GM21737 (cell line): ENCODE measurements around the gene DDX59.

Experiments
- ATAC-seq: cut with Tn5 transposase; IDR thresholded peaks from one replicate; pipeline ENCODE4 v1.9.1; 2021; ENCODE audit warnings: mild to moderate bottlenecking, moderate library complexity; ENCODE audit not compliant: unreplicated experiment

Gene DDX59

GRCh38 chr1:200669314-200670241 is at the start of gene DDX59:
DDX59 (minus strand) TSS chr1:200669907; CDS start chr1:200666740, 3,167 bp downstream.
- peak; percentile 84 for ATAC-seq

- no peak for ATAC-seq
Measured at GRCh38 chr1:200714504-200715187, 44.9 kb upstream of the DDX59 start.

DNA sequence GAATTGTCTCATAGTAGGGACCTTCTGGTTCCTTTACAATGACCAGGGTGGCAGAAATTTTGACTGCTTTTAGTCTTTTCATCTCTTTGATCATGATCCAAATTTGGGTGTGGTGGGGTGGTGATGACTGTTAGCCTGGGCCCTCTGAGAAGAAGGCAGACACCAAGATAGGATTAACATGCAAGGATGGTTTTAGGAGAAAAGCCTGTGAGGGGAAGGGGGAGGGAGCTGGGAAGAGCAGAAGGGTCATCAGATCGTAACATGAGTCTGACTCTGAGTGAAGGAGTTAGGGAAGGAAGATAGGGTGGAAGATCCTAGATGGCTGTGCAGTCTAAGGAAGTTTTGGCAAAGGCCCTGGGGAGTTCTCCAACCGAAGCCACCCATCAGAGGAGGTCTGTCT is 40.5 kb upstream of the DDX59 start:
- ATAC-seq = no peak

DNA sequence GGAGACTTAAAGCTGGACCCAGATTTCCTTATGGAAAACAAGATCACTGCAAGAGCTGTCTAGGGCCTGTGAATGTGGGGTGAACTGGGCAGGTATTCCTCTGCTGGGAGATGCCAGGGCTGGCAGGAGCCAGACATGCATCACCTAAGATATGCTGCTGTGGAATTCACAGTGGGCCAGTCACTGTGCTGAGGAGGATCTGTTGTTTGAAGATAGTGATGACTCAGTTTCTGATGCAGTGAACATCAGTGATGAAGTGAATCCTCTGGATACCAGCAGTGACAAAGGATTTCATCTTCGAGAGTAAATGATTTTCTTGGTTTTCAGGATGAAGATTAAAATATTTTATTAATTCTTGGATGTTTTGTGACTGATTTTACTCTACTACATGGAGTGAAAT is 39.1 kb upstream of the DDX59 start:
- ATAC-seq = no peak

GRCh38 chr1:200708161-200708560 is 38.5 kb upstream of the DDX59 start:
- no peak for ATAC-seq

DNA sequence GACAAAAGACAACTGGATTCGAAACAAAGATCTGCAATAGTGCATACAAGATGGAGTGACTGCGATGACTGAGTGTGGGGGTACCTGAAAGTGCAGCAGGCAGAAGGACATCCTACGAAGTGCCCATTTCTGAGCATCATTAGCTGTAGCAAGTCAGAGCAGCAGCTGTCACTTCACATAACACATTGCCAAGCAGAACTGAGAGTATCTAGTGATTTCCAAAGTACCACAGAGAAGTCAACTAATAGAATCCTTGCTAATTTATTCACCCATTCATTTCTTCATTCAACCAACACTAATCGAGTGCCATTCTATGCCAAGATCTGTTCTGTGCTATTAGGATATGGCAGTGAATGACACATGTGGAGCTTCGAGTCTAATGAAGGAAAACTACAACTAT is 37.4 kb upstream of the DDX59 start:
- no peak for ATAC-seq

DNA sequence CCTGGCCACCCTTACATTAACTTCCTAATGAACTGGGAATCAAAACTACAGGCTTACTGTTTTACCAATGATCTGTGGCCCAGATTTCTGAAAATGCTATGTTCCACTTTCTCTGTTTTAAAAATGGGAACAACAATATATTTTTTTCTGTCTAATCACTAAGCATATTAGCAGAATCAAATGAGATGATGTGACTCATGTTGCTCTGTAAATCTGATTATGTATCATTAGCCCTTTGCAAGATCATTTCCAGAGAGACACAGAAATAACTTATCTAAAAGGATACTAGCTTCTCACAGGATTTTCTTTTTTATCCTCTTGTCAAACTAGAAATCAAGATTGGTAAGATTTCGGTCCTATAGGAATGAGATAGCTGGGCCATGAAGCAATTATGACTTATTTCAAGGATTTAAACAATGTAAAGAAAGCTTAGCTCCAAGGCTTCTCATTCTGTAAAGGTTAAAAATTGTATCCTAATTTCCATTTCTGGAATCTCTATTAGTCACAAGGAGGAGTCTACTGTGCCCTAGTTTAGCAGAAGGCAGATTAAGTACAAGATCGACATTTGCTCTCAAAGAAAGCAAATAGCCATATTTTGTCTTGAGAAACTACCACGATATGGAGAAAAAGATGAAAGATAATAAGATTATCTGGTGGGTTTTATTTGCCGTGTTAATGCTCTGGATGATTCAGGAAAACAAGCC is 36.6 kb upstream of the DDX59 start:
- ATAC-seq = no peak

DNA sequence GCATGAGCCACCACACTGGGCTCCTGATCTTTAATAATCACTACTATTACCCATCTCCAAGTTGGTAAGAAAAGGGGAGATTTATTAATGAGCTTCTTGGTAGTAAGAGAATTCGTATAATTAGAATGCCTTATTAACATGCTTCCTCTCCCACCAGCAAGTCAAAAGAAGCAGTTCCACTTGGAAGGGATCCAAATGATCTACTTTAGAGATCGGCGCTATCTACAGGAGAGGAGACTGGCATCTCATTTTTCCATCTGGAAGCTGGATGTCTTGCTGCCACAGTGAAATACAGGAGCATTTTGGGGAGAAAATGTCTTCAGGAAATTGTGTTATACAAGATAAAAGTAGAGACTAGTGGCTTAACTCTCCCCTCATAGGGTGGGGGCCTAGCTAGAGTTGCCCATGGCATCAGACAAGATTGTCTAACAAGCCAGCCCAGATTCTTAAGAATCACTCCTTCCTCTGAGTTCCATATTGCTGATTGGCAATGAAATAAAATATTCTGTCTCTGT is 35.3 kb upstream of the DDX59 start:
- no peak for ATAC-seq

- no peak for ATAC-seq
Measured at GRCh38 chr1:200699871-200700270, 30.2 kb upstream of the DDX59 start.

GRCh38 chr1:200694738-200695137 is 25.0 kb upstream of the DDX59 start:
- no peak for ATAC-seq

- ATAC-seq = no peak
Measured at GRCh38 chr1:200693327-200693726, 23.6 kb upstream of the DDX59 start.

DNA sequence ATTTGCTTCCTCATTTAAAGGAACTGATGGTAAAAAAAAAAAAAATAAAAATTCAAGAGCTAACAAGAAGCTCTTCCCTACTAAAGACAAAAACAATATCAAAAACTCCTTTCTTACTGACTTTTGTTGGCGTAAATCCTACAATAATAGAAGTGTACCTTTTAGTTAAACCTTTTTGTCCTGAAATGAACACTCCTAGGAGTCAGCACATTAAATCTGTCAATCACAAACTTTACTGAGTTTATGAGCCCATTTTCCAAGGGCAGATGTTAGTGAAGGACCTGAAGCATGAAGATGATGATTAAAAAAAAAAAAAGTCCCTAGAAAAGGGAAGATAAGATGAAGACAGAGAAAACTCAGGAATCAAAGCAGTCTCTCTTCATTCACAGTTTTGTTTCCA is 22.6 kb upstream of the DDX59 start:
- no peak for ATAC-seq

DNA sequence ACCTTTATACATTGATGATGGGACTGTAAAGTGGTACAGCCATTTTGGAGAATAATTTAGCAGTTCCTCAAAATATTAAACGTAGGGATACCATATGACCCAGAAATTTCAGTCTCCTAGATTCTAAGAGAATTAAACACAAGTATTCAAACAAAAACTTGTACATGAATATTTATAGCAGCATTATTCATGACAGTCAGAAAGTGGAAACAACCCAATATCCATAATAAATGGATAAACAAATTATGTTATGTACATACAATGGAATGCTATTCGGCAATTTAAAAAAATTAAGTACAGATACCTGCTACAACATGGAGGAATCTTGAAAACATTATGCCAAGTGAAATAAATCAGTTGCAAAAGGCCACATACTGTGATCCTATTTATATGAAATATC is 16.9 kb upstream of the DDX59 start:
- no peak for ATAC-seq

DNA sequence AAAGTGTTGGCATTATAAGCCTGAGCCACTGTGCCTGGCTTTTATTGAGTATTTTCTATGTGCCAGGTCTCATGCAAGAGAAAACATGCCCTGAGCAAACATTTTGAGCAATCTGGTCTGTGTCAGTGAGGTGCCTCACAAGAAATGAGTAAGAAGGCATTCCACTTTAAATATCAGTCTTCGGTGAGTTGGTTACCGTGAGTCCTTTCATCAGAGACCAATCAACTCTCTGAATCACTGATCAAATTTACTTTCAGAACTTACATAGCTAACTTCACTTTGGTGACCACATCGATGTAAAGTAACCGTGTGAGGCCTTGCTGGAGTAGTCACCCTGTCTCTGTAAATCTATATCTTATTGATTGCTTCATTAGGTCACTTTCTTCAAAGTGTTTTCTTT is 14.3 kb upstream of the DDX59 start:
- no peak for ATAC-seq

DNA sequence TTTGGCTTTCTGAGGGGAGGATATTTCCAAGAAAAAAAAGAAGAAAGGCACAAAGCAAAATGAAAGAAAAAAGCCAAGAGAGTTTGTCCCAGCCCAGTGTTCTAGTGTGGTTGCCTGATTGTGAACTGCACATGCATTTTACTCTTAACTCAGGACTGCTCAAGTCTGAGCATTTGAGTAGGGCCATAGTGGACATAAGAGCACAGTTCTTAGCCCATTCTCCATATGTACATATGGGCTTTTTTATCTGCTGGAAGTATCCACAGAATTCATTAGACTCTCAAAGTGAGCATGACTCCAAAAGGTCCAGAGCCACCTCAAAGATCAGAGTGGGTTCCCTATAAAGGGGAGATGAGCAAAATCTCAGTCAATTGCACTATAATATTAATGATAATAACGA is 13.6 kb upstream of the DDX59 start:
- no peak for ATAC-seq

- ATAC-seq = no peak
Measured at GRCh38 chr1:200681231-200681630, 11.5 kb upstream of the DDX59 start.

- no peak for ATAC-seq
Measured at GRCh38 chr1:200676829-200677228, 7.1 kb upstream of the DDX59 start.

DNA sequence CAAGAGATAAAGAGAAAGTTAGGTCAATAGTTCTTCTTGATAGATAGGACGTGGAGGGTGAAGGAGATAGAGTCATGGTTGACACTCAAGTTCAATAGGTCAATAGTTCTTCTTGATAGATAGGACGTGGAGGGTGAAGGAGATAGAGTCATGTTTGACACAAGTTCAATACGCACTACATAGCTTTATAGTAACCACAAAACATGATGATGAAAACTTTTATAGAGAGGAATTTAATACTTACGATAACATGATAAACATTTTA is 5.8 kb upstream of the DDX59 start:
- no peak for ATAC-seq

- no peak for ATAC-seq
Measured at GRCh38 chr1:200674838-200675587, 5.3 kb upstream of the DDX59 start.

DNA sequence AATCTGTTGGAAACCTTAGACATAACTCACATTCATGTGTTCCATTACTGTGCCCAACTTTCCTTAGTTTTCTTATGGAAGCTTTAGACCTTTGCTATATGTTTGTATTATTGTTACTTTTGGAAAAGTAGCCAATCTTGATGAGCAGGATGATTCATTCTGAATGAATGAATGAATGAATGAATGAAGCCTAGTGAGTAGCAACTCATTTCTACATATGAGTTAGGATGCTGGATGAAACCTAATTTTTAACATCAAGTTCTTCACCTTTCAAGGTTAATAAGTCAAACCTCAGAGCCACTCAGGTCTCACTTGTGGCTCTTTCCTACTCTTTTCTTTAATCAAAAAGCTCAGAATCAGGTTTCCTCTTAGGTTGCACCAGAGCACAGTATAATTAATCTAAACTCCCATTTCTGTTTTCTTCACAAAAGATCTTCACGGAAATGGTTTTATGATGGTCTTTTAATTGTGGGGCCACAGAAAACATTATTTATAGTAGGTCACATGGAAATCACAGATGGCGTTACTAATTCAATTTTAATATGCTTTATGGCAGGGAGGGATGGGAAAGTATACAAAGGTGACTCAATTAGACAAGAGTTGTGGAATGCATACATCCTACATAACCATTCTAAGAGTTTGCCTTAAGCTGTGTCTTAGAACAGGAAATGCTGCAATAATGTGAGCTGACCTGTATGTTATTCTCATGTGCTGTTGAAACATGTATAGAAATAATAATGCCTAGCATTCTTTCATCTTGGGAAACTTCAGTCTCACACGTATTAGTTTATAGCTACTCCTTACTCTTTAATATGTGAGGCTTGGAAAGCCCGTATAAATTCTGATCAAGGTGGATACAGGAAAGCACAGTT is 4.5 kb upstream of the DDX59 start:
- ATAC-seq = no peak
